Right ventricle myocardium inferior (tissue), 1 donor: ENCODE results near the gene SCRT2. TPM values are rescaled to one million over a fixed set of nuclear protein-coding genes. Genes with fewer than 3 reads are reported as not detected.
"Not testable (repeated sequence)": the region's sequence is repeated elsewhere in the genome, so short reads cannot be mapped to it uniquely, and the experiment has no call there.

Experiments
- ATAC-seq: fragments of 200-7000 bp; cut with Tn5 transposase; one replicate; pipeline ENCODE4 v1.9.1; 2020; ENCODE audit warnings: mild to moderate bottlenecking, moderate library complexity
- DNase-seq: peaks from one replicate; pipeline ENCODE4 v3.0.0; 2021; ENCODE audit errors: missing footprints
- intact Hi-C: fragments of 100-400 bp; cut with DNase I; formaldehyde crosslinking; loops from one replicate; pipeline ENCODE4 v1.11.0; 2022
- long read RNA-seq: library from polyadenylated mRNA; unstranded; transcript quantifications from one replicate; pipeline ENCODE4 v2.0.0, GENCODE V29; 2021
- total RNA-seq: library from RNA; stranded (reverse); fragmentation: NEBNext Ultra II Directional; extraction: Animal tissue kit (Norgen Biotek cat#: 25700); gene quantifications from one replicate; pipeline ENCODE4 v1.2.1, GENCODE V29; 2021
- donor health status: DM: no; HTN: yes; CAD: no; lungs with severe emphysema.

Gene SCRT2
- total RNA-seq: not detected
- long read RNA-seq: 0 reads

DNA sequence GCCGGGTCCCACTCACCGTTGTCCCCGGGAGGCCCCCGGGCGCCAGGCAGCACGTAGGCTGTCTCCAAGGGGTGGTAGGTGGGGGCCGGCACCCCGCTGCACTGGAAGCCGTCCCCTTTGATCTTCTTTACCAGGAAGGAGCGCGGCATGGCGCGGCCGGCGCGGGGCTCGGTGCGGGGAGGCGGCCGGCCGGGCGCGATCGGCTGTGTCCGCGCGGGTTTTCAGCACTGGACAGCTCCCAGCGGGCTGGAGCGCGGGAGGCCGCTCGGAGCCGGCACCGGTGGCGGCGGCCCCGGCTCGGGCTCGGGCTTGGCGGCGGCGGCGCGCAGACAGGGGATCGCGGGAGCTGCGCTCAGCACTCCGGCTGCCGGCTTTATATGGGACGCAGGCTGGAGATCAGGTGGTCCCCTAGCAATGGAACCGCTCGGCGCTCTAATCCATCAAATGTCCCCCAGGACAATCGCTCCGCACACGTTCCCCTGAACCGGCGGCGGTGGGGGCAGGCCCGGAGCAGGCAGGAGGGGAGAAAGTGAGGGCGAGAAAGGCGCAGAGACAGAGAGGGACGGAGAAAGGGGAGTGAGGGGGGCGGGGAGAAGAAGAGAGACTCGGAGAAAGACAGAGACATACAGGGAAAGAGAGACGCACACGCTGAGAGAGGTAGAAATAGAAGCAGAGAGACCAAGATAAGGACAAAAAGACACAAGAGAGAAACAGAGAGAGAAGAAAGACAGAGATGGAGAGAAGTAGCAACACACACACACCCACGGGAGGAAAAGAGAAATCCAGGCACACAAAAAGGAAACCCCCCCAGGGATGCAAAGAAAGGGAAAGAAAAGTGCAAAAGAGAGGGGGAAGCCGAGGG, at the start of gene SCRT2:
SCRT2 (minus strand) TSS at position 350 of the 862 bp plus-strand sequence; CDS start at position 149, 201 bp downstream.
- DNase-seq (peak; percentile 88), ATAC-seq (peak; percentile 96)
- intact Hi-C loops: no loop called here

DNA sequence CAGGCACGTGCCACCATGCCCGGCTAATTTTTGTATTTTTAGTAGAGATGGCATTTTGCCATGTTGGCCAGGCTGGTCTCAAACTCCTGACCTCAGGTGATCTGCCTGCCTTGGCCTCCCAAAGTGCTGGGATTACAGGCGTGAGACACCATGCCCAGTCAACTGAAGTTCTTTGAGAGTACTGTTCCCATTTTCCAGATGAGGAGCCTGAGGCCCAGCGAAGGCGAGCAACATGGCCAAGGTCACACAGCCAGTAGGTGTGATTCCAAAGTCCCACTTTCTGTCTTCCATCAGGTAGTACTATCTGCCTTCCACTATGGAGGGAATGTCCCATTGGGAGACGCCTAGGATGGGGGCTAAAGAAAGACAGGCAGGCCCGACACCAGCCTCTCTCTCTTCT, 49.2 kb upstream of the SCRT2 start:
- DNase-seq: not testable (repeated sequence)

GRCh38 chr20:723756-724155, 48.2 kb upstream of the SCRT2 start:
- intact Hi-C loops: no loop called here
- DNase-seq (no peak), ATAC-seq (peak; percentile 30)

More for the DNA sequence above, 49.2 kb upstream of the SCRT2 start:
- intact Hi-C loops, ATAC-seq: not testable (repeated sequence)

DNA sequence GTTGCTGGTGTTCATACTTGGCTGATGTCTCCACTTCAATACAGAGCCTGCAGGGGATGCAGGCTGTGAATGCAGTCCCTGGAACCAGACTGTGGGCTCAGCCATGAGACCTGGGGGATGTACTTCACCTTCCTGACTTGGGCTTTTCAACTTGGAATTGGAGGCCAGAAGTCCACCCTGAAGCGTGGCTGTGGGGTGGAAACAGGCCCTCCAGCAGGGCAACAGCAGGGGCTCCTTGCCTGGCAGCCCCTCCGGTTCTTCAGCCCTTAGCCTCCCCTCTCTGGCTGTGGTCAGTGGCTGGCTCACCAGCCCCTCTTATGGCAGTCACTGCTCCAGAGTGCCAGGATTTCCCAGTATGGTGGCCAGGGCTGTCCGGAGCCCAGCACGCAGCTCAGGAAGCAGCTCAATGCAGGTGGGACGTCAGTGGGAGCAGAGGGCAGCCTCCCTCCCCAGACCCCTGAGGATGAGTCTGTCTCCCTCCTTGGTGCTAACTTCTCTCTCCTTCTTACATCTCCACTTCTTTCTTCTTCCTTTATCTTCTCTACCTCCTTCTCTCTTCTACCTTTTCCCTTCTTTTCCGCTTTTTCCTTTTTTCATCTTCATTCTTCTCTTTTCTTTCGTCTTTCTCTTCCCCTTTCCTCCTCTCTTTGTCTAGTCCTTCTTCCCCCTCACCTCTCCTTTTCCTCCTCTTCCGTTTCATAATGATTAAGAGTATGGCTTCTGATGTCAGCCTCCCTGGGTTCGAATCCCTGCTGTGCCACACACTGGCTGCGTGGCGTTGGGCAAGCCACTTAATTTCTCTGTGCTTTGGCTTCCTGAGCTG, 47.4 kb upstream of the SCRT2 start:
- ATAC-seq: no peak
- no peak for DNase-seq
- intact Hi-C loops: no loop called here

DNA sequence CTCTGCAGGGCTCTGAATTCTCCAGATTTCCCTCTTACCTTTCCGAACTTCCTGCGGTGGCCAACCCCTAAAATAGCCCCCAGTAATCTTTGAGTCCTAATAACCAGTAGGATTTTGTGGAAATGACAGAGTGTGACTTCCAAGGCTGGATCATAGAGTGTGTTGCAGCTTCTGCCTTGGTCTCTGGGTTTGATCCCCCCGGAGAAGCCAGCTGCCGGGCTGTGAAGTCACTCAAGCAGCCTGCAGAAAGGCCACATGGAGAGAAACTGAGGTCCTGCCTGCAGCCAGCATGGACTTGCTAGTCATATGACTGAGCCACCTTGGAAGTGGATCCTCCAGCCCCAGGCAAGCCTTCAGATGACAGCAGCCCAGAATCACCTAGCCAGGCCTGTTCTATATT, 46.3 kb upstream of the SCRT2 start:
- intact Hi-C loops: no loop called here
- no peak for ATAC-seq
- no peak for DNase-seq

DNA sequence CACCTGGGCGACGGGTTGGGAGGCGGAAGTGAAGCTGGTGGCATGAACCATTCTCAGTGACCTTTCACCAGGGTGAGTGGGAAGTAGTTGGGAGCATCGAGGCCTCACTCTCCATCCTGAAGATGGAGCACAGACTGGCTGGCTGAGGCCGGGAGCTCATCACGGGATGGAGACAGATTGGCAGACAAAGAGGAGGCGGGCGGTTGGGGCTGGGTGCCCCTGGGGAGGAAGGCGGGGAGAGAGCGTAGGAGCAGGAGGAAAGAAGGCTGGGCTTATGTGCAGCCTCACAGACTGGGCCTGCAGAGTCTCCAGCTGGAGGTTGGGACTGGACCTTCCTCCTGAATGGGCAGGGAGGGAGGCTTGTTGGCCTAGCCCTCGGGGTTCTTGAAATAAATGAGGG, 44.2 kb upstream of the SCRT2 start:
- intact Hi-C loops: no loop called here
- no peak for DNase-seq
- no peak for ATAC-seq

- ATAC-seq: no peak
- DNase-seq: no peak
- intact Hi-C loops: no loop called here
Observed at GRCh38 chr20:719068-719467, 43.5 kb upstream of the SCRT2 start.

DNA sequence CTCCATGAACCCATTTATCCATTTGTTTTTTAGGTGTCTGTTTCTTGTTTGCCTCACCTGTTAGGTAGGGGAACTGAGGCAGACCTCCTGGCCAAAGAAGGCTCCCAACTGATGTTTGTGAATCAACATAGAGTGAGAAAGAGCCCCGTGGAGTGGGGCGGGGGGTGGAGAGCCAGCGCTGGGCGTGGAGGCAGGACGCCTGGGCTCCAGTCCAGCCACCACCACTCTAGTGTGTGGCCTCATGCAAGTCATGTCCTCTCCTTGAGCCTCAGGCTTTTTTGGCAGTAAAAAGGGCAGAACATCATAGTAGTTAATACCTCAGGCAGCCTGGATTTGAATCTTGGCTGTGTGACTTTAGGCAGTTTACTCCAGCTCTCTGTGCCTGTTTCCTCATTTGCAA, 42.2 kb upstream of the SCRT2 start:
- ATAC-seq (no peak), DNase-seq (no peak)
- intact Hi-C loops: no loop called here

- ATAC-seq (no peak), DNase-seq (no peak)
- intact Hi-C loops: no loop called here
Observed at GRCh38 chr20:717271-717670, 41.7 kb upstream of the SCRT2 start.

DNA sequence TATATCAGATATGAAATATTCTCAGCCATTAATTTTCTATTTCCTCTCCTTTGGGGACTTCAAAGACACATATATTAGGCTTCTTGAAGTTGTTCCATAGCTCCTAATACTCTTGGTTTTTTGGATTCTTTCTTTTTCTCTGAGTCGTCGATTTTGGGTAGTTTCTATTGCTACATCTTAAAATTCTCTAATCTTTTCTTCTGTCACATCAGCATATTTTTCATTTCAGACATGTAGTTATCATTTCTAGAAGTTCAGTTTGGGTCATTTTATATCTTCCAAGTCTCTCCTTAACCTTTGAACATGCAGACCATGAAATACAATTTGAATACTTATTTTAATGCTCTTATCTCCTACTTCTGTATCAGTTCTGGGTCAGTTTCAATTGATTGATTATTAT, 38.9 kb upstream of the SCRT2 start:
- no peak for ATAC-seq
- intact Hi-C loops: no loop called here

DNA sequence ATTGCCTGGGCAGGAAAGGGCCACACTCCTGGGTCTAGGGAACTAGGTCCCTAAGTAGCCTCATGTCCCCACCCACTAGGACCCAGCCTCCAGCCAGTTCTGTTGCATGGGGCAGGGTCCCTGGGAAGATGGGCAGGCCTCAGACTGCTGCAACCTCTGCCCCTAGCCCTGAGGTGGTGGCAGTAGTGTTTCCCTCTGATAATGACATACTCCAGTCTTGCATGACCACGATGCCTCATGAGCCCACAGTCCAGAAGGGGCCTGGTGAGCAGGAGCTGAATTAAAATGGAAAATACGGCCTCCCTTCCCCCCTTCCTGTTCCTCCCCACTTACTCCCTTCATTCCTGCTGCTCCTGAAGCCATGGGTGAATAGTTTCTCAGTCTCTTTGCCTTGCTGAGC, 36.0 kb upstream of the SCRT2 start:
- intact Hi-C loops: no loop called here
- no peak for ATAC-seq
- DNase-seq: no peak

More for the DNA sequence above, 38.9 kb upstream of the SCRT2 start:
- no peak for DNase-seq

- DNase-seq (no peak), ATAC-seq (no peak)
- intact Hi-C loops: no loop called here
Observed at GRCh38 chr20:710780-711450, 35.3 kb upstream of the SCRT2 start.

DNA sequence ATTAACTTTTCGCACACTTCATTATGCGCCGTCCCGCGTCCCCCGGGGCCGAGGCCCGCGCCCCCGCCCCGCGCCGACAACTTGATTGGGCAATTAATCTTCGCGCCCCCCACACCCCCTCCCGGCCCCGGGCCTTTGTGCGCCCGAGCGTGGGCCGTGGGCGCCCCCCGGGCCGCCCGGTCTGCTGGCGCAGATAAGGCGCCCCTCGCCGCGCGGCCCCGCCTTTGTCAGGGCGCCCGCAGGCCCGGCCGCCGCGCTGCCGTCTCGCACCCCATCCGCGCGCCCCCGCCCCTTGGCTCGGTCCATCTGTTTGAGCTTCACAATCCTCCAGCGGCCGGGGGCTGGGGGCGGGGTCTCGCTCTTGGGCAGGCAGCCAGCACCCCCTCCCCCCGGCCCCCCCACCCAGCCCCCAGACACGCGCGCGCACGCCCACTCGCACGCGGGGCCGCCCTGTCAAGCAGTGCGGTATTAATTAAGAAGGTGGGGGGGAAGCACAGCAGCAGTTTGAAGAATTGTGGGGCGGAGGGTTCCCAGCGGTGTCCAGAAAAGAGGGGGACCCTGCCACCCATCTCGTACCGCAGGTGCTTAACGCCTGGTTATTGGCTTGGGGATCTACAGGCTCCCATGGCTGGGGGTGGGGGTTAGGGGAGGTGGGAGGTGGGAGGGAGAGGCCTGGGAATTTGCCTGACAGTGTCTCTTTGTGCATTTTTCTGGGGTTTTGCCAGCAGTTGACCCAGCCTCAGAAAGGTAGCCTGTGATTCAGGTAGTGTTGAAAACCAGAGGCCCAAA, 34.6 kb upstream of the SCRT2 start:
- intact Hi-C loops: no loop called here
- ATAC-seq (no peak), DNase-seq (no peak)

- no peak for DNase-seq
- peak; percentile 28 for ATAC-seq
- intact Hi-C loops: no loop called here
Observed at GRCh38 chr20:709423-709822, 33.8 kb upstream of the SCRT2 start.

GRCh38 chr20:708956-709355, 33.4 kb upstream of the SCRT2 start:
- intact Hi-C loops: no loop called here
- DNase-seq (no peak), ATAC-seq (no peak)

GRCh38 chr20:707451-708110, 32.0 kb upstream of the SCRT2 start:
- no peak for DNase-seq

DNA sequence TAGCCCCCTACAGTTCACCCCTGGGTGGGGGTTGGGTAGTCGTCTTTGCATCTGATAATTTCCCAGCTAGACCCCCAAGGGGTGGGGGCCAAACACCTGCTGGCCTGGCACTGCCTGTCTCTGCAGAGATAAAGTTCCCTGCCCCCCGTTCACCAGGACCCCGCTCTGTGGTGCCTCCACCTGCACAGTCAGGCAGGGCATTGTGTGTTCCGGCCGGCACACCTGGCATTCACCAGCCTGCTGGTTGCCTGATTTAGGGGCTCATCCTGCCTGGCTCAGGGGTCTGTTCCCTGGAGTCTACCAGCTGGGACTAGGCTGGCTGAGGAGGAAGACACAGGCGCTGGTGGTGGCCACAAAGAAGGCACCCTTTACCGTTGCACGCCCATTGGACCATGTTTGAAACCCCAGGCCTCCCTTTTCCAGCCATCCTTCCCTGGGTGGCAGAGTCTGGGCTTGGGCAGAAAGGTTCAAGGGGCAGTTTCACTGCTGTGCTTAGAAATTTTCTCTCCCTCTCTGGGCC, 30.8 kb upstream of the SCRT2 start:
- no peak for ATAC-seq
- DNase-seq: no peak
- intact Hi-C loops: no loop called here

More at GRCh38 chr20:707451-708110, 32.0 kb upstream of the SCRT2 start:
- intact Hi-C loops: no loop called here
- no peak for ATAC-seq

GRCh38 chr20:704726-705125, 29.1 kb upstream of the SCRT2 start:
- intact Hi-C loops: loop anchor here (5.0 kb wide), 1 partner anchor 37 kb away; no protein-coding TSS in a partner anchor
- ATAC-seq (no peak), DNase-seq (no peak)
